ENCODE results near the gene WNT4.

DNA sequence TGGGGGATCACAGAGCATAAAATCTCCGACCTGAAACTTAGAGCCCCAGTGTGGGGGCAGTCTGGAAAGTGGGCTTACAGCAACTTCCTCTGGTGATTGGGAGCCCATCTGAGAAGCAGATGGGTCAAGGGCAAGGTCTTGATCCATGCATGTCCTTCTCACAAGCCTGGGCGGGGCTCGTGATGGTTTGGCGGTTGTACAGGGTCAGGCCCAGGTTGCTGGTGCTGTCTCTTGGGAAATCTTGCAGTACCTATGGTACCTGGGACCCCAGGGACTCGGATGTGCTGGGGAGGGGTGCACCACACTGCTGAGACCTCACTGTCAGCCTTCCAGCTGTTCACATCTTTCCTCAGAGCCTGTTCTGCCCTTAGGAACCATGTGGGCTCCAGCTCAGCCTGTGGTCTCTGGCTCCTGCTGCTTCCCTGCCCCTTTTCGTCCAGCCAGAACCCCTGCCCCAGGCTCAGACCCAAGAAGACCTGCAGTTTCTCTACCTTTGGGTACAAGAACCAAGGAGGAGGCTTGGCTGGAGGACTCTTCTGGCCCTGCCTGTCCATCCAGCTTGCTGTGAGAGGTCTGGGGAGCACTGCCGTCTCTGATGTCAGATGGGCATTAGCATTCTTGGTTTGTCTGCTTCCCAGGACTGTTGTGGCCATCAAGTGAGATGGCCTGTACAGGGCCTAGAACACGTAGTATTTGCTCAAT, 24.5 kb downstream of the WNT4 start:
- TF ChIP-seq POLR2A (IDR thresholded peaks at IDR 0.05) (no peak), CTCF (IDR thresholded peaks at IDR 0.05) (no peak)

Data from body of pancreas (tissue), 4 donors.